GM18861 (cell line): ENCODE measurements around the gene LYPLAL1.
"Not testable (repeated sequence)": the region's sequence is repeated elsewhere in the genome, so short reads cannot be mapped to it uniquely, and the experiment has no call there.

Source experiments
- ATAC-seq: cut with Tn5 transposase; IDR thresholded peaks from one replicate; pipeline ENCODE4 v1.9.1; 2021; ENCODE audit not compliant: unreplicated experiment

Gene LYPLAL1

GRCh38 chr1:219209578-219209977 is 35.9 kb downstream of the LYPLAL1 start:
- ATAC-seq: no peak

DNA sequence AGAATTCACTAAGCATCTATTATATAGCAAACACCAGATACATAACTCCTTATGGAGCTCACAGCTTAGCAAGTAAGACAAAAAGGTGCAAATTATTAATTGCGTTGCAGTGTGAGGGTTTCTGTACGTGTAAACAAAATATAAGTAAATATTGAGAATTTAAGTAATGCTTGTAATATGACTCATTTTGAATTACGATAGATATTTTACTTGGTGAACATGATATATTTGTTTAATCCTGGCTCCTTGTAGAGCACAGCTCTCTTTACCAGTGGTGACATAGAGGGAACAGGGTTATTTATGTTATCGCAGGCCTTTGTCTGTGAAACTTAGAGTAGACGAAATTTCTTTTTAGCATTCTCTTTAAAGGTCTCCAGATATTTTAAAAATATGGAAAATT is 36.4 kb downstream of the LYPLAL1 start:
- no peak for ATAC-seq

DNA sequence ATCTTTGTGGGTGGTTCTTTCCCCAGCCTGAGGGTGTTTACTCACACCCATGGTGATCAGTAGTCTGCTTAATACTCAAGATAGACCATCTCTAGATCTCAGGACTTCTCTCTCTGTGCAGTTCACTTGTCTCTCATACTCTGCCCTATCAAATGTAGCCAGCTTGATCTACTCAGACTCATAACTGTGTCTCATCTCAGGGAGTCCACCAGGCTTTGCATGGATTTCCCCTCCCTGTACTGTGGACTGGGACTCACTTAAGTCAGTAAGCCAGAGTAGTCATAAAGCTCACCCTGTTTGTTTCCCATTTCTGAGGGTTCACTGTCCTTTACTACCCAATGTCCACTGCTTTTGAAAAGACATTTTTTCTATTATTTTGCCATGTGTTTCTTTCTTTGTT is 41.8 kb downstream of the LYPLAL1 start:
- no peak for ATAC-seq

DNA sequence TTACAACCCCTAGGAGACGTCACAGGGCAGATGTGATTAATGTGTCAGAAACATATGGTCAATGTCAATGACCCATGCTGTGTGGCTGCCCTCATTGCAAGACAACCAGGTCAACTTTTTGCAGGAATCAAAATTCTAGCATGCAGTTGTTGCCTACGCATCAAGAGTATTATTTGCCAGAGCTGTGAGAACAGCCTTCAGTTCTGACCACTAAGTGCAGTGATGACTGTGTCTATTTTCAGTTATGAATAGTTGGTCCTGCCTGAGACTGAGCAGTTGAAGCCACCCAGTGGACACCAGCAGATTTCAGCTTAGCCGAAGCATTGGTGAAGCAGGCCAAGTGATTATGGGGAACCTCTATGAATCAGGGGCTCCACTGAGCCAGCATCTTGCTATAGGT is 47.3 kb downstream of the LYPLAL1 start:
- peak; percentile 93 for ATAC-seq

GRCh38 chr1:219223496-219223895 is 49.8 kb downstream of the LYPLAL1 start:
- ATAC-seq: no peak

GRCh38 chr1:219226196-219226595 is 52.5 kb downstream of the LYPLAL1 start:
- ATAC-seq: no peak

- no peak for ATAC-seq
These were observed 53.8 kb downstream of the LYPLAL1 start for GRCh38 chr1:219227360-219228057.

DNA sequence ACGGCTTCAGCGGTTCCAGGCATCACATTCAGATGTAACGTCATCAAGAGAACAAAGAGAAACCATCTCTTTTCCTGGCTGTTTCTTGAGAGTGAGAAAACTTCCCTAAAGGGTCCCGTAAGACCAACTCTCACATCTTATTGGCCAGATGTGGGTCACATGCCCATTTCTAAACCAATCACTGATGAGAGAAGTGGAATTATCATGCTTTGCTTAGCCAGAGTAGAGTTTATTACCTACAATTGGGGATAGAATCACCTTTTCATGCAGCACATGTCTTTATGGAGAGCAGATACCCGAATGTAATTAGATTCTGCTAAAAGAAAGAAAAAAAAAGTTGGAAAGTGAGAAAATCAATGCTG is 54.4 kb downstream of the LYPLAL1 start:
- ATAC-seq: no peak

- no peak for ATAC-seq
These were observed 59.2 kb downstream of the LYPLAL1 start for GRCh38 chr1:219232890-219233289.

- no peak for ATAC-seq
These were observed 62.3 kb downstream of the LYPLAL1 start for GRCh38 chr1:219235903-219236481.

- no peak for ATAC-seq
These were observed 63.4 kb downstream of the LYPLAL1 start for GRCh38 chr1:219236933-219237610.

DNA sequence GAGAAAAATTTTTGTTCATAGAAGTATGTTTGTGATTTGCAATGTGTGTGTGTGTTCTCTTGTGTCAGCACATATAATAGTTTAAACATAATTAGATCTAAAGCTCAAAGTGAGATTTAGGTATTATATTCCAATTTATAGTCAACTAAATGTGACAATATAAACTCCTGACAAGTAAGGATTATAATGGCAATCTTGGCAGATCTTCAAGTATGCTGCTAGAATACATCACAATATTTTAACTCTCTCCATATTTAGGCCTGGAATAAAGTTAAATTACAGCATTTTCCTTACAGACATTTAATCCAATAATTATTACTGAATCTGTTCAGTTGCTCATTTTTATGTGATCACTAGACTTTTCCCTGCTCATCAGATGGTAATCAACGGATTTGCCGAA is 65.8 kb downstream of the LYPLAL1 start:
- no peak for ATAC-seq

- ATAC-seq: no peak
These were observed 71.2 kb downstream of the LYPLAL1 start for GRCh38 chr1:219244864-219245263.

- ATAC-seq: peak; percentile 59
These were observed 73.8 kb downstream of the LYPLAL1 start for GRCh38 chr1:219247441-219247840.

- ATAC-seq: not testable (repeated sequence)
These were observed 76.8 kb downstream of the LYPLAL1 start for GRCh38 chr1:219250468-219250867.

DNA sequence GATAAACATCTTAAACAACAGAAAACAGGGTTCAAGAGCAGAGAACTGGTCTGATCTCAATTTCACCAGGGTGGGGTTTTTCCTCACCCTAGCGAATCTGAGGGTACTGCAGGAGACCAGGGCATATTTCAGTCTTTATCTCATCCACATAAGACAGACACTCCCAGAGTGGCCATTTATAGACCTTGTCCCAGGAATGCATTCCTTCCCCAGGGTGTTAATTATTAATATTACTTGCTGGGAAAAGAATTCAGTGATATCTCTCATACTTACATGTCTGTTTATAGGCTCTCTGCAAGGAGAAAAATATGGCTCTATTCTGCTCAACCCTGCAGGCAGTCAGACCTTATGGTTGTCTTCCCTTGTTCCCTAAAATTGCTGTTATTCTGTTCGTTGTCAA is 84.1 kb downstream of the LYPLAL1 start:
- no peak for ATAC-seq

GRCh38 chr1:219261454-219261853 is 87.8 kb downstream of the LYPLAL1 start:
- ATAC-seq: no peak
